CD4-positive, alpha-beta T cell treated with Interleukin-10 for 1 hour (primary cell): ENCODE results near the gene PHF3.

Source experiments
- DNase-seq: peaks from one replicate; pipeline ENCODE4 v3.0.0-alpha.2; 2020

PHF3 gene

GRCh38 chr6:63644668-63645326 lies 9.2 kb downstream of the PHF3 start:
- no peak for DNase-seq

- DNase-seq: no peak
These were observed 13.7 kb downstream of the PHF3 start for GRCh38 chr6:63649269-63649668.

- DNase-seq: no peak
These were observed 14.3 kb downstream of the PHF3 start for GRCh38 chr6:63649847-63650265.

GRCh38 chr6:63652980-63653379 lies 17.4 kb downstream of the PHF3 start:
- no peak for DNase-seq

- DNase-seq: no peak
These were observed 25.2 kb downstream of the PHF3 start for GRCh38 chr6:63660757-63661156.

GRCh38 chr6:63661769-63662168 lies 26.2 kb downstream of the PHF3 start:
- no peak for DNase-seq

- no peak for DNase-seq
These were observed 27.7 kb downstream of the PHF3 start for GRCh38 chr6:63663147-63663955.

GRCh38 chr6:63663956-63664281 lies 28.3 kb downstream of the PHF3 start:
- DNase-seq: no peak

GRCh38 chr6:63671098-63671754 lies 35.6 kb downstream of the PHF3 start:
- DNase-seq: no peak

- no peak for DNase-seq
These were observed 37.1 kb downstream of the PHF3 start for GRCh38 chr6:63672582-63673129.

- DNase-seq: no peak
These were observed 38.1 kb downstream of the PHF3 start for GRCh38 chr6:63673692-63674091.

GRCh38 chr6:63674635-63675034 lies 39.0 kb downstream of the PHF3 start:
- DNase-seq: no peak

- DNase-seq: no peak
These were observed 39.5 kb downstream of the PHF3 start for GRCh38 chr6:63675138-63675537.

- DNase-seq: no peak
These were observed 41.0 kb downstream of the PHF3 start for GRCh38 chr6:63676412-63677114.

GRCh38 chr6:63677282-63677681 lies 41.7 kb downstream of the PHF3 start:
- no peak for DNase-seq

- no peak for DNase-seq
These were observed 47.5 kb downstream of the PHF3 start for GRCh38 chr6:63683071-63683603.

GRCh38 chr6:63685446-63686379 lies 50.1 kb downstream of the PHF3 start:
- DNase-seq: no peak

- DNase-seq: no peak
These were observed 53.8 kb downstream of the PHF3 start for GRCh38 chr6:63689421-63689820.

- no peak for DNase-seq
These were observed 54.6 kb downstream of the PHF3 start for GRCh38 chr6:63690221-63690620.

- no peak for DNase-seq
These were observed 70.1 kb downstream of the PHF3 start for GRCh38 chr6:63705707-63706106.

GRCh38 chr6:63706630-63707029 lies 71.0 kb downstream of the PHF3 start:
- no peak for DNase-seq

- DNase-seq: no peak
These were observed 73.0 kb downstream of the PHF3 start for GRCh38 chr6:63708631-63709030.
